GM19043 (cell line): ENCODE data around the gene ZNF322.
A peak's percentile ranks its signal among the peaks of the same experiment; 100 is the strongest.

Experiments used
- ATAC-seq: cut with Tn5 transposase; IDR thresholded peaks from one replicate; pipeline ENCODE4 v1.9.1; 2021; ENCODE audit warnings: low read depth; ENCODE audit not compliant: unreplicated experiment

Gene ZNF322

GRCh38 chr6:26613689-26614683 lies 45.6 kb downstream of the ZNF322 start:
- ATAC-seq = no peak

GRCh38 chr6:26613201-26613600 lies 46.3 kb downstream of the ZNF322 start:
- no peak for ATAC-seq

- ATAC-seq = no peak
Measured at GRCh38 chr6:26611599-26611998, 47.9 kb downstream of the ZNF322 start.

- no peak for ATAC-seq
Measured at GRCh38 chr6:26609463-26609862, 50.1 kb downstream of the ZNF322 start.

- ATAC-seq = peak; percentile 74
Measured at GRCh38 chr6:26607434-26608230, 51.9 kb downstream of the ZNF322 start.

DNA sequence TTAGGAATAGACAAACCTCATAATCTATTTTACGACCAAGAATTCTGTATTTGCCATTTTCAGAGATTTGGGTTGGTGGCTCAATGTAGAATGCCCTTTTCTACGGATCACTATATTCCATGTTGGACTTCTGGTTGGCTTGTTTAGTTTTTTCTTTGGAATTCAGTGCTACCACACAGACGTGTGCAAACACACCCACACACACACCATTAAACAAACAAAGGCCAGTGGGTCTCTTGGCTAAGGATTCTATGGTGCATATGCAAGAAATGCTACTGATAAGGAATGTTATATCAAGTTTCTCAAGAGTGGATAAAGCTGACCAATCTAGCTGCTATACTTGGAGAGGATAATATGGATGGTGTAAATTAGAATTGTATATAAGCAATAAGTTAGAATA lies 54.7 kb downstream of the ZNF322 start:
- no peak for ATAC-seq

GRCh38 chr6:26604026-26604425 lies 55.5 kb downstream of the ZNF322 start:
- ATAC-seq = no peak

GRCh38 chr6:26602262-26602661 lies 57.3 kb downstream of the ZNF322 start:
- ATAC-seq = no peak

DNA sequence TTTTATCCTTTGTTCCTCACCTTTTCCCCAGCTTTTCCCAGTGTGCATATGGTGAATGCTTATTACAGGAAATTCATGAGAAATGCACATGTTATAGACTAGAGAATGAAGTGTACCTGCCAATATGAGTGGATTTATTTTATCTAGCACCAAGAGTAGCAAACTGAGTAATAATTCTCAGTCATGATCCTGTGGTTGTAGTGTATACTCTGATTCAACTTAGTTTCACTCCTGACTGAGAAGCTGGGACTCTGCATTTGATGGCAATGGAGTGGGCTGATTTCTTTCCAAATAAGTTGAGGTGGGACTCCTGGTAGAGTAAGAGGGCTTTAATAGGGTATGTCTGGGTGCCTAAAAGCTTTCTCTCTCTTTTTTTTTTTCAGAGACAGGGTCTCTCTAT lies 58.8 kb downstream of the ZNF322 start:
- ATAC-seq = no peak

DNA sequence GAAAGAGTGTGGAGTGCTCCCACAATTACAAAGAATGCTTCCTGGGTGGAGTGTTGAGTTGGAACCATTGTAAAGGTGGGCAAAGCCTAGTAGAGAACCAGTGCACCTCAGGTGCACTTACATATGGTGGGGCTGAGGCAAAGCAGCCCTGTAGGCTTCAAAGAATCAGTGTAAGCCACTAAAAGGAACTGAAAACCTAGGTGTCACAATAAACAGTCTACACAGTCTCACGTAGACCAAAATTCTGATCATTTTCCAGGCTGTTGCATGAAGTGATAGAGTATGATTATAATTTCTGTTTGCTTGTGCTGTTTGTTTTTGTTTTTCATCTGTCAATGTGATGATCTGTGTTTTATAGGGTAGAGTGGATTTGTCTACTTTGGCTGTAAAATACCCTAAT lies 60.0 kb downstream of the ZNF322 start:
- ATAC-seq = no peak

DNA sequence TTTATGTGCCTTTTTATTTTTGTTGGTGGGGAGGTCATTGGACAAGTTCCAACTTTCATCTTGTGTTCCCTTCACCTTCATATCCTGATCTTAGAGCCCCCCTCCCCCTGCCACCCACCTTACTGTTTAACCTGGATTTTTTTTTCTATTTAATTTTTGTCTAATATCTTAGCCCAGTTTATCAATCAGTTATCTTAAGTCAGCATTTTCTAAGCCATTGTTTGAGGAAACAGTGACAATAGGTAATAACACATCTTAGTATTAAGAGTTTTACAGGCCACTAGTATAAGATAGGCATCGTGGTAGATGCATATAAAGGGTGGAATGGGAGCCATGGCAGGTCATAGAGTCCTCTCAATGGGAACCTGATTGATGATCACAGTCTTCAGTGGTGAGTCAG lies 60.4 kb downstream of the ZNF322 start:
- ATAC-seq = no peak

DNA sequence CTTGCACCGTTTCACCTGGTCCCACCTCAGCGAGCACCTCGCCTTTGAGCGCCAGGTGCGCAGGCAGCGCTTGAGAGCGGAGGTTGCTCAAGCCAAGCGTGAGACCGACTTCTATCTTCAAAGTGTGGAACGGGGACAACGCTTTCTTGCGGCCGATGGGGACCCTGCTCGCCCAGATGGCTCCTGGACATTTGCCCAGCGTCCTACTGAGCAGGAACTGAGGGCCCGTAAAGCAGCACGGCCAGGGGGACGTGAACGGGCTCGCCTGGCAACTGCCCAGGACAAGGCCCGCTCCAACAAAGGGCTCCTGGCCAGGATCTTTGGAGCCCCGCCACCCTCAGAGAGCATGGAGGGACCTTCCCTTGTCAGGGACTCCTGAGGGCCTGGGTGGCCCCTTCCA lies 61.3 kb downstream of the ZNF322 start:
- ATAC-seq = no peak

GRCh38 chr6:26597821-26598220 lies 61.7 kb downstream of the ZNF322 start:
- no peak for ATAC-seq

- no peak for ATAC-seq
Measured at GRCh38 chr6:26597389-26597766, 62.2 kb downstream of the ZNF322 start.

- peak; percentile 65 for ATAC-seq
Measured at GRCh38 chr6:26596579-26597388, 62.8 kb downstream of the ZNF322 start, which contains the start of gene ABT1. Gene ABT1, plus strand, starts transcription at chr6:26596953. Its CDS starts 30 bp downstream, at chr6:26596983.

DNA sequence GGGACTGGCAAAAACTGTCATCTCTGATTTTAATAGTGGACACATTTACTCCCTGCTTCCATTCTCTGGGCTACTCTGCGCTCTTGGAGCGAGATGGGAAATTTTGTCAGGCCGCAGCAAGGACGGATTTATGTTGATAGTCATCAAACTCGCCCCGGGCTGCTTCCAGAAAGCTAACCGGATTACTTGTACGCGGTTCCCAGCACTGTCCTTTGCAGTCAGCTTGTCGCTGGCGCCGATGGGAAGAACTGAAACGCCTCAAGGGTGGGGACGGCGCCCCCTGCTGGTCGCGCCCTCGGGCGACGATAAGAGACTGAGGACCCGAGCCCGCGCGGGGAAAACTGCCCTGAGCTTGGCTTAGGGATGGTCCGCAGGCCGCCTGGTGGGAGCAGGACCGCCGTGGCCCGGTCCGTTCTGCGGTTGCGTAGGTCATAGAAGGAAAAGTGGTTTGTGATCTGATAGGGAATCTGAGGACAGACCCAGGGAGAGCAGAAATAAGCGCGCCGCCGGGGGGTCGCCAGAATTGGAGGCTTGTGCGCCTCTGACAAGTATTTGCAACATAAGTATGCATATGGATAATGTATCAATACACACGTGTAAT lies 63.8 kb downstream of the ZNF322 start:
- ATAC-seq = peak; percentile 49

DNA sequence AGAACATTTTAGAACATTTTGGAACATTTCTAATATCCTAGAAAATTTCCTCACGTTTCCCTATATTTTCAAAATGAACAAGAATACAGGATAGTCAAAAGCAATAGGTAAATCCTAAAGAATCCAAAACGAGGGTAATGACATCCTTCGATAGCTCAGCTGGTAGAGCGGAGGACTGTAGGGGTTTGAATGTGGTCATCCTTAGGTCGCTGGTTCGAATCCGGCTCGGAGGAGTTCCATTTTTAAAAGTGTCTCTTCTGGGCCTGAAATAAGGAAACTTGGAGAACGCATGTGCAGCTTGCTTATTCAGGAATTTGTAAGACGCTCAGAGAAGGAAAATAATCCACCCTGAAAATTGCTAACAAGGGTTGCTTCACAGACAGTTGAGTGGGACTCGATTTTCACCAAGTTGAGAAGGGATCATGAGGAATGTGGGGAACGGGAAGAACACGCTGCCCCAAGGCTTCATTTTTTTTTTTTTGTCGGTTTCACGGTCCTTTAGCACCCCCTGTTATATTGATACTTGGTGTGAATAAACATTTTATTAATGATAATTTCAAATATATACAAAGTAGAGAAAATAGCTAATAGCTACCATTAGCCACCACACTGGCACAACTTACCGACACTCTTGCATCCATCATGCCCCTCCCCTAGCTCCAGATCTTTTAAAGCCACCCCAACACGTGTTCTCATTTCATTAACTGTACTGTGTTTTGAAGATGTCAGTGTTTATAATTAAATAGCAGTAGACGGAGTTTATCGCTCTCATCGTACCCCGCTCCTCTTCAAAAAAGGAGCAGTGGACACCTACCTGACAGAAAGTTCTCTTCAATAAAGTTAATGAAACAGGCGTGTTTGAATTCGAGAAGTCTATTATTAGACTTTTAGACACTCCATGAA lies 64.6 kb downstream of the ZNF322 start:
- no peak for ATAC-seq

- no peak for ATAC-seq
Measured at GRCh38 chr6:26594131-26594498, 65.4 kb downstream of the ZNF322 start.
